Measurements from ENCODE around the gene IL31RA.
A peak's percentile ranks its signal among the peaks of the same experiment; 100 is the strongest.

The IL31RA gene

DNA sequence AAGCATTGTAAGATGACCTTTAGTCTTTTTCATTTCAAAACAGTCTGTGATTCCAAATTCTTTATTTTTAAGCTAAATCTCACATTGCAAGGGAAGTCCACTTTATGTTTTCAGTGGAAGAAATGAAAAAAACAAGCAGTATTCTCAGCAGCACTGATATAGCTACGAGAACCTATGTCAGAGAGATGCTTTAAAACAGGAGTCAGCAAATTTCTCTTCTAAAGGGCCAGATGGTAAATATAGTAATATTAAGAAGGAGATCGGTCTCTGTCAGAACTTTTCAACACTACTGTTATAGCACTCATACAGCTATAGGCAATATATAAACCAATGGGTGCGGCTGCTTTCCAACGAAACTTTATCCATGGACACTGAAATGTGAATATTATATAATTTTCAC, 18.7 kb downstream of the IL31RA start:
- no peak for FAIRE-seq
- DNase-seq (ENCODE audit: insufficient read length, low spot score) = no peak
- TF ChIP-seq POLR2A (IDR thresholded peaks at IDR 0.05; ENCODE audit: low read depth, low read length) = no peak

DNA sequence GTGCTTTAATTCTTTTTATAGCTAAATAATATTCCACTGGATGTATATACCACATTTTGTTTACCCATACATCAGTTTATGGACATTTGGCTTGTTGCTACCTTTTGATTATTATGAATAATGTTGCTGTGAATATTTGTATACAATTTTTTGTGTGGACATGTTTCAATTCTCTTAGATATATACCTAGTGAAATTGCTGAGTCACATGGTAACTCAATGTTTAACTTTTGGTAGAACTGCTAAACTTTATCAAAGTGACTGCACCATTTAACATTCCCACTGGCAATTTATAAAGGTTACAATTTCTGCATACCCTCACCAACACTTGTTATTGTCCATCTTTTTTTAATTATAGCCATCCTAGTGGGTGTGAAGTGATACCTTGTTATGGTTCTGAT, 22.1 kb downstream of the IL31RA start:
- no peak for TF ChIP-seq POLR2A (IDR thresholded peaks at IDR 0.05; ENCODE audit: low read depth, low read length)
- DNase-seq (ENCODE audit: insufficient read length, low spot score) (no peak), FAIRE-seq (no peak)

DNA sequence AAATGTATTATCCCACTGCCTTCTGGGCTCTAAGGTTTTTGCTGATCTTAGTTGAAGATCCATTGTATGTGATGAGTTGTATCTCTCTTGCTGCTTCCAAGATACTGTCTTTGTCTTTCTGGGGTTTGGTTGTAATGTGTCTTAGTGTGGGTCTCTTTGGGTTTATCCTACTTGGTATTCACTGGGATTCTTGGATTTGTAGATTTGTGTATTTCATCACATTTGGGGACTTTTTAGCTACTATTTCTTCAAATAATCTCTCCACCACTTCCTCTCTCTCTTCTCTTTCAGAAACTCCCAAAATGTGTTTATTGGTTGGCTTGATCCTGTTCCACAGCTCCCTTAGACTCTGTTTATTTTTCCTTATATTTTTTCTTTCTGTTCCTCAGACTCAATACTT, 26.5 kb downstream of the IL31RA start:
- DNase-seq (ENCODE audit: insufficient read length, low spot score) (no peak), FAIRE-seq (no peak)
- no peak for TF ChIP-seq POLR2A (IDR thresholded peaks at IDR 0.05; ENCODE audit: low read depth, low read length)

DNA sequence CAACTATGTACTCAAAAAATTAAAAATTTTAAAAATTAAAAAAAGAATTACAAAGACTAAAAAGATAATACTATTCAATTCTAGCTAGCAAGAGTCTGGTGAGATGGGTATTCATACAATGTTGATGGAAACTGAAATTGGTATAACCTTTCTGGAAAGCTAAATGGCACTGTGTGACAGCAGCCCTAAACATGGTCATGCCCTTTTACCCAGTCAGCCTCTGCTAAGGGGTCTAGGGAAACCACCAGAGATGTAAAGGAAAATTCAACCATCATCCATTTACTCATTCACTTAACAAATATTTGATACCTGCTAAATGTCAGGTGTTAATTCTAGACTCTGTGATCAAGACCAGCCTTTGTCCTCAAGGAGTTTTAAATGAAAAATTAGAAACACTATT, 29.3 kb downstream of the IL31RA start:
- FAIRE-seq (no peak), DNase-seq (ENCODE audit: insufficient read length, low spot score) (no peak)
- TF ChIP-seq POLR2A (IDR thresholded peaks at IDR 0.05; ENCODE audit: low read depth, low read length) = no peak

DNA sequence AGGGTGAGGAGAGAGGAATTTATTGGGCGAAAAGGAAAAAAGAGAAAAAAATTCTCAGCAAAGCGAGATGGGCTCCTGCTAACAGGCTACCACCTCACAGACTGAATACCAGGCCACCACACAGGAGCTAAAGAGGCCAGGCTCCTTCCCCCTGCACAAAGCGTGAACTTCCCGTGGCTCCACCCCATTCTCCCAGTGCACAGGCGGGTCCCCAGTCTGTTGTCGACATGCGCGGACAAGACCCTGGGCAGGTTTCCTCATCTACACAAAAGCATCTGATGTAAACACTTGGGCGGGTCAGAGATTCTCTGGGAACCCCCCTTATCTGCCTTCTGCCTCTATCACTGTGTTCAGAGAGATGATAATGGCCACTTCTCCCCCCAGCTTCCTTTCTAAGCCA, 34.2 kb downstream of the IL31RA start:
- FAIRE-seq (no peak), DNase-seq (ENCODE audit: insufficient read length, low spot score) (no peak)
- no peak for TF ChIP-seq POLR2A (IDR thresholded peaks at IDR 0.05; ENCODE audit: low read depth, low read length)

DNA sequence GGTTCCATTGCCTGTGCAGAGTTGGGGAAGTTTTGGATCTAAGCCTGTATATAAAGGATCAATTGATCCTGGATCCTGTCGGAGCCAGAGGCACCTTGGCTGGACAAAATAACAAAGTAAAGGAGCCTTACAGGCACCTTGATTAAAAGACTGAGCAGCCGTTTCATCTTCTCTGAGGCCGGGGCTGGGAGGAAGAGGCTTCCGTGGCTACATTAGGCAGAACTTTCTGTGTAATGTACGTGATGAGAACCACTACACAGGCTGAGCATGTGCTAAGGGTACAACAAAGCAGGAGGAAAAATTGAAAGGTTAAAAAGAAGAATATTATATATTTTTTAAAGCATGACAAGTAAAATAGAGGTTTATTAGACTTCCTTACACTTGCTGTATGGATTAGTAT, 37.0 kb downstream of the IL31RA start:
- no peak for TF ChIP-seq POLR2A (IDR thresholded peaks at IDR 0.05; ENCODE audit: low read depth, low read length)
- DNase-seq (ENCODE audit: insufficient read length, low spot score) (no peak), FAIRE-seq (no peak)

DNA sequence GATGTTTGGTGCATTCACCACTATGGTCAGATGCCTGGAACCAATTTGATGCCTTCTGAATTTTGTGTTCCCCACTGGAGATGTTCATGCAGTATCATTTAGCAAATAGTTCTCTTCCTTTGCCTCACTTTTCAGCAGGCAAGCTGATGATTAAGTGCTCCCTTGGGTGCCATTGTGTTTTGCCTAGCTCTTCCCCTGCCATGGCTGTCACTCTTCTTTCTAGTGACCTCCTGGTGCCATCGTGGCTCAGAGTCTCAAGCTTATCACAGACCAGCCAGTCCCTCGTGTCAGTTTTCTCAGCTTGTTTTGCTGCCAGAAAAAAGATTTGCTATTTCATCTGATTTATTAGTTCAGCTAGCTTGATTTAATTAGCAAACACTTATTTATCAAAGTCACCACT, 41.3 kb downstream of the IL31RA start:
- FAIRE-seq (no peak), DNase-seq (ENCODE audit: insufficient read length, low spot score) (no peak)
- no peak for TF ChIP-seq POLR2A (IDR thresholded peaks at IDR 0.05; ENCODE audit: low read depth, low read length)

DNA sequence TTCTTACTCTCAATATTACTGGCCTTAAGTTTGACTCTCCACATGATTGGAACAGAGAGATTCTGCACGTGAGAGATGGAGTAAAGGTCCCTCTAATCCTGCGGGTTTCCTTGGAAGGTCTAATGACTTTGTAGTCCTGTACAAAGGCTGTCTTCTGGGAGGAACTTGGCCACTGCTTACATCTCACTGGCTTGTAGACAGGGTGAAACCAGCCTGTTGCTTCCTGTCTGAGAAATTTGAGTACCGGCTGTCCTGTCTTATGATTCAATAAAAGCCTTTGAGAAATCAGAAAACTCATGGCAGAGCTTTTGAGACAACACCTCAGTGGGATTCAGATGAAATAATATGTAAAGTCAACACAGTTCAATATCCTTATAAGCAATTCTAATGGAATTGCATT, 43.0 kb downstream of the IL31RA start:
- DNase-seq (ENCODE audit: insufficient read length, low spot score) (no peak), FAIRE-seq (no peak)
- TF ChIP-seq POLR2A (IDR thresholded peaks at IDR 0.05; ENCODE audit: low read depth, low read length) = no peak

DNA sequence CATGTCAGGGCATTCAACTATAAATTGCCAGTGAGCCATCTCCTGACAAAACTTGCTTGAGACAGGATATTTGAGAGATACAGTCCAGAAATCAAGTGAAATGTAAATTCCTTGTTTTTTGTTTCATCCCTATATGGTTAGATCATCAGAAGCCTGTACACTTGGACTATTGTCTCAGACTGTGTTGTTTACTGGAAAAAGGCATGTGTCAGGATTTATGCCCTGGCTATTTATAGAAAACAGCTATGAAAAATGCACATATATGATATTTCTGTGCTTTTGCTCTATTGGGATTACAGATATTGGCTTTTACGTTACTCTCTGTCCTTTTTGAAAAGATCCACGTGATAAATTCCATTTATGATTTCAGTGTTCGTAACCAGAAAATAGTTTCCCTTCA, 44.2 kb downstream of the IL31RA start:
- FAIRE-seq (no peak), DNase-seq (ENCODE audit: insufficient read length, low spot score) (no peak)
- no peak for TF ChIP-seq POLR2A (IDR thresholded peaks at IDR 0.05; ENCODE audit: low read depth, low read length)

DNA sequence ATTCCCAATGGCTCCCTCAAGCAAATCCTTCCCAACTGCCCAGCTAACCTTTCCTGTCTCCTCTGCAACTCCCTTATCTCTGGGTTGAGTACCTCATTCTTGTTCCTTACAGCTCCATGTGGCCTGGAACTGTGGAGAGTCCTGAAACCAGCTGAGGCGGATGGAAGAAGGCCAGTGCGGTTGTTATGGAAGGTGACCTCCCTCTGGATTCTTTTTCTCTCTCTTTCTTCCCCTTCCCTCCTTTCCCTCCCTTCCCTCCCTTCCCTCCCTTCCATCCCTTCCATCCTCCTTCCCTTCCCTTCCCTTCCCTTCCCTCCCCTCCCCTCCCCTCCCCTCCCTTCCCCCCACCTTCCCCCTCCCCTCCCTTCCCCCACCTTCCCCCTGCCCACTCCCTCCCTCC, 45.1 kb downstream of the IL31RA start:
- FAIRE-seq = no peak
- no peak for DNase-seq (ENCODE audit: insufficient read length, low spot score)
- no peak for TF ChIP-seq POLR2A (IDR thresholded peaks at IDR 0.05; ENCODE audit: low read depth, low read length)

DNA sequence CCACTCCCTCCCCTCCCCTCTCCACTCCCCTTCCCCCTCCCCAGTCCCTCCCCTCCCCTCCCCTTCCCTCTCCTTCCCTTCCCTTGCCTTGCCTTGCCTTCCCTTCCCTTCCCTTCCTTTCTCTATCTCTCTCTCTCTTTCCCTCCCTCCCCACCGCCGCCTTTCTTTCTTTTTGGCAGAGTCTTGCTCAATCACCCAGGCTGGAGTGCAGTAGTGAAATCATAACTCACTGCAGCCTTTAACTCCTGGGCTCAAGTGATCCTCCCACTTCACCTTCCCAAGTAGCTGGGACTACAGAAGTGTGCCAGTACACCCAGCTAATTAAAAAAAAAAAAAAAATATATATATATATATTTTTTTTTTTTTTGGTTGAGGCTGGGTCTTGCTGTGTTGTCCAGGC, 45.5 kb downstream of the IL31RA start:
- FAIRE-seq (no peak), DNase-seq (ENCODE audit: insufficient read length, low spot score) (no peak)
- TF ChIP-seq POLR2A (IDR thresholded peaks at IDR 0.05; ENCODE audit: low read depth, low read length) = no peak

DNA sequence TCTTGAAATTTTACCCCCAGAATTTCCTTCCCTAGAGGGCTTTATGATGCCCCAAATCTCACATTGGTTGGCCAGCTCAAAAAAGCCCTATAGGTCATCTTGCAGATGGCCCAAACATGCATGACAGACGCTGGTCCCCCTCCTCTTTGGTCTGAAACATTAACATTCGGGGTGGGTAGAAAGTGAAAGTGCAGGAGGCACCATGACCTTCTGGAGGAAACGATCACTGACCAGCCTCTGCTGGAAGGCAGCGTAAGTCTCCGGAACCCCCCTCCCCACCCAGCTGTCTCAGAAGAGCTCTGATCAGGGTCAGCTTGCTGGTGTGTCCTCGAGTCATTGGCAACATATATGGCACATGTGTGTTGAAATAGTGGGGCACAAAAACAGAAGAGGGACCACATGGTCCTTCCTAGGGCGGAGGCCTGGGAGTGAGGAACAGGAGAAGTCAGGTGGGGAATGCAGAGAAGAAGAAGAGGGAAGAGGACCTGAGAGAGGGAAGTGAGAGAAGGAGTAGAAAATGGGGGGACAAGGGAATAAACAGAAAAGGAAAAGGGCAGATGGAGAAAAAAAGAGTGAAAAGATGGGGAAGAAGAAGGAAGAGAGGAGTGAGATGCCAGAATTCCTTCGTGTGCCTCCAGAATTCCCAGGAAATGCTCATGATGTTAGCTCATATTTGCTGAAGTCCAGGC, 46.2 kb downstream of the IL31RA start:
- FAIRE-seq (no peak), DNase-seq (ENCODE audit: insufficient read length, low spot score) (no peak)
- no peak for TF ChIP-seq POLR2A (IDR thresholded peaks at IDR 0.05; ENCODE audit: low read depth, low read length)

DNA sequence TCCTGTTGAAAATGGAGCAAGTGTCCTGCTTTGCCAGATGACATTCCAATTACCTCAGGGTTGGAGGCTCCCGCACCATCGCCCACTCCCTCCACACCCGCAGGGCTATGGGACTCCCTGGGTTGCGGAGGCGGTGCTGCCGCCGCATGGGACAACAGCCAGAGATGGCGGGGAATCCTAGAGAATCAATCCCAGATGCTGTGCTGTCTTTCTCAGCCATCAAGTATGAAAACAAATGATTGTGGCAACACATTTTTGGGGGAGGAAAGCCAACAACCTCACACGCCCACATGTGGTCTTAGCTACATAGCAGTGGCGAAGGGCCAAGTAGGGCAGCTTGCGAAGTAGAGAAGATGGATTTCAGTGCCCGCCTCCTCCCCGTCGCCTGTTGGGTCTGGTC, 46.7 kb downstream of the IL31RA start:
- DNase-seq (ENCODE audit: insufficient read length, low spot score) (peak; percentile 31), FAIRE-seq (peak; percentile 66)
- no peak for TF ChIP-seq POLR2A (IDR thresholded peaks at IDR 0.05; ENCODE audit: low read depth, low read length)

DNA sequence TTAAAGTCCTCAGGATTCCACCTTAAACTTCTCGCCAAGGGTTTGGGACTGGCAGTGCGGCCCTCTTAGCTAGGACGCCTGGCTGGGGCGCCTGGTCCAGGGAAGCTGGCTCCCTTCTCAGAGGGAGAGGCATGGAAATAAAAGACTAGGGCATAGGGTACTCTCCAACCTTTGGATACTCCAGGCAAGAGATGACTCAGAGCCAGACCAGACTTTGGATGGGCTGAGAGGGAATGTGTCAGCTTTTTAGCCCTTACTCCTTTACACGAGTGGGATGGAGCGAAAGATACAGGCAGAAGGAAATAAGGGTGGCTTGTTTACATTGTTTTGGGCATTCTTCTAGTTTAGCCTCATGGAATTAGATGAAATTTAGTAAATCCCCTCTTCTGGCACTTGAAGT, 48.2 kb downstream of the IL31RA start:
- FAIRE-seq (no peak), DNase-seq (ENCODE audit: insufficient read length, low spot score) (no peak)
- TF ChIP-seq POLR2A (IDR thresholded peaks at IDR 0.05; ENCODE audit: low read depth, low read length) = no peak

DNA sequence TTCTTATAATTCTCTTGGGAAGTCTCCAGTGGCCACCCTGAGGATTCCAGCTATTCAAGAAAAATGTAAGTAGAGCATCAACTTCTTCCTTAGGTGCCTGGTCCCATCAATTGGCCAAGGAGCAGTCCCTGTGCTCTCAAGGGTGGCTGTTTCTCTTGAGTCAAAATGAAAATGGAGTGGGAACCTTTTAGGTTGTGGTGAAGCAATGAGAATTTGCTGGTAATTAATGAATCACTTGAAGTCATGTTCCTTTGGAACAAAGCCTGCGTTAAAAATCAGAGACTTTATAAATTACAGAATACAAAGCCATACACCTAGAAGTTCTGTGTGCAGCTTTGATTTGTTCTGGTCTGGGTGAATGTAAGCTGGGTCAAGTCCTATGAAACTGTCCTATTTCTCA, 48.9 kb downstream of the IL31RA start:
- DNase-seq (ENCODE audit: insufficient read length, low spot score) (no peak), FAIRE-seq (no peak)
- no peak for TF ChIP-seq POLR2A (IDR thresholded peaks at IDR 0.05; ENCODE audit: low read depth, low read length)

DNA sequence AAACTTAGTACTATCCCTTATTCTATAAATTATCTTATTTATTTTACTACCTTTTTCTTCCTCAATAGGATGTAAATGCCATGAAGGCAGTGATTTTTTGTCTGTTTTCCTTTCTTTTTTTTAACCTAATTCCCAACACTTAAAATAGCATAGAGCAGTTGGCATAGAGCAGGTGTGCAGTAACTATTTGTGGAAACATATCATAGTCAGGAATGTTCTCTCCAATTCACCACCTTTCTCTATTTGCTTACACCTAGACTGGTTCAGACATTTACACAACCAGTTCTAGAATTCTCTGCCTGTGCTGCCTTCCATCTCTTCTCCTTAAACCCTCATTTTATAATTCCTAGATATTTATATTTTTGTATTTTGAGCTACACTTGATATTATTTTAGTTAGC, 49.6 kb downstream of the IL31RA start:
- no peak for DNase-seq (ENCODE audit: insufficient read length, low spot score)
- TF ChIP-seq POLR2A (IDR thresholded peaks at IDR 0.05; ENCODE audit: low read depth, low read length) = no peak
- no peak for FAIRE-seq
